GM18505 (cell line): Measurements from ENCODE around the gene RIOK2.

Source experiments
- ATAC-seq: cut with Tn5 transposase; IDR thresholded peaks from one replicate; pipeline ENCODE4 v1.9.1; 2021; ENCODE audit not compliant: unreplicated experiment
- POLR2A ChIP-seq: IDR thresholded peaks from 4 replicates; pipeline ENCODE4 v1.6.1; 2011; ENCODE audit warnings: borderline replicate concordance; ENCODE audit not compliant: insufficient read depth, insufficient read length; ENCODE audit errors: extremely low read depth

RIOK2 gene

GRCh38 chr5:97121848-97122247, 61.2 kb downstream of the RIOK2 start:
- no peak for TF ChIP-seq POLR2A
- no peak for ATAC-seq

- no peak for TF ChIP-seq POLR2A
- no peak for ATAC-seq
Measured at GRCh38 chr5:97120195-97120594, 62.9 kb downstream of the RIOK2 start.

- peak; percentile 11 for ATAC-seq
- TF ChIP-seq POLR2A, result no peak
Measured at GRCh38 chr5:97119007-97119390, 64.0 kb downstream of the RIOK2 start.

- TF ChIP-seq POLR2A, result no peak
- peak; percentile 85 for ATAC-seq
Measured at GRCh38 chr5:97118261-97119006, 64.6 kb downstream of the RIOK2 start.

- no peak for ATAC-seq
Measured at GRCh38 chr5:97115932-97116331, 67.1 kb downstream of the RIOK2 start.

GRCh38 chr5:97112230-97112629, 70.8 kb downstream of the RIOK2 start:
- no peak for ATAC-seq
- TF ChIP-seq POLR2A, result no peak

More at GRCh38 chr5:97115932-97116331, 67.1 kb downstream of the RIOK2 start:
- no peak for TF ChIP-seq POLR2A

GRCh38 chr5:97111616-97112015, 71.4 kb downstream of the RIOK2 start:
- no peak for TF ChIP-seq POLR2A
- no peak for ATAC-seq

- no peak for TF ChIP-seq POLR2A
- ATAC-seq, result no peak
Measured at GRCh38 chr5:97111004-97111403, 72.0 kb downstream of the RIOK2 start.
